NK-92 treated with Interleukin-12 subunit alpha and Interleukin-12 subunit beta, amount 100 ng/mL, for 24 hours (cell line): ENCODE results near the gene CCDC77.
"Not testable (repeated sequence)": the region's sequence is repeated elsewhere in the genome, so short reads cannot be mapped to it uniquely, and the experiment has no call there.

Source experiments
- DNase-seq: peaks from one replicate; lab custom pipeline; 2025; lab: John Stamatoyannopoulos, UW

The CCDC77 gene

DNA sequence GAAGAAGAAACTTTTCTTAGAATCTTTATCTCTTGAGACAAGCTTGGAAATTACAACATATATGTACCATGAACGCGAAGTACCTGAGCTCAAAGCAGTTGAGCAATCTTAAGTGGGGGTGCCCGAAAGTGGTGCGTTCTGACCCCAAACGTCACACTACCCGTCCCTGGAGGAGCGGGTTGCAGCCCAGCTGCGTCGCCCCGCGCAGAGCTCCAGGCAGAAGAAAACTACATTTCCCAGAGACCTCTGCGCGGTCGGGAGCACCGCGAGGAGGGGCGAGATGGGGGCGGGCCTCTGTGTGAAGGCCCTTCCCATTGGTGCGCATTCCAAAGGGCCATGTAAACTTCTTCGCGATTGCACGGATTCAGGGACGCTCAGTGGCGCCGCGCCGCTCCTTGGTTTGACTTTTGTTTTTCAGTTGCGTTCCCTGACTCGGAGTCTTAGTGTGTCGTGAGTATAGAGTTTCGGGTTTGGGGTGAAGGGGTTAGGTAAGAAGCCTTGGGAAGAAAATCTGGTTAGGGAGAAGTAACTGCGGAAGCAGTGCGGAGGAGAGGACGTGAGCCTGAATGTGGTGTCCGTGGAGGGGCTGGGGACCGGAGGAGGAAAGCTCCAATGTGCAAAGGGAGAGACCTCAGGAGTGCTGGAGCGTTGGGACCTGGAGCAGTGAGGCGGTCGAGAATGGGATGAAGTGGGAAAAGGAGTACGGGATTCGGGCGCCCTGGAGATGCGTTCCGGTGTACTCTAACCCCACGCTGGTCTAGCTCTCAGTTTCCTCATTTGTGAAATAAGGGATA is at the start of gene CCDC77:
CCDC77 (plus strand) TSS at position 410 of the 794 bp plus-strand sequence. CDS start 7,740 bp downstream, outside the sequence.
- DNase-seq: no peak

DNA sequence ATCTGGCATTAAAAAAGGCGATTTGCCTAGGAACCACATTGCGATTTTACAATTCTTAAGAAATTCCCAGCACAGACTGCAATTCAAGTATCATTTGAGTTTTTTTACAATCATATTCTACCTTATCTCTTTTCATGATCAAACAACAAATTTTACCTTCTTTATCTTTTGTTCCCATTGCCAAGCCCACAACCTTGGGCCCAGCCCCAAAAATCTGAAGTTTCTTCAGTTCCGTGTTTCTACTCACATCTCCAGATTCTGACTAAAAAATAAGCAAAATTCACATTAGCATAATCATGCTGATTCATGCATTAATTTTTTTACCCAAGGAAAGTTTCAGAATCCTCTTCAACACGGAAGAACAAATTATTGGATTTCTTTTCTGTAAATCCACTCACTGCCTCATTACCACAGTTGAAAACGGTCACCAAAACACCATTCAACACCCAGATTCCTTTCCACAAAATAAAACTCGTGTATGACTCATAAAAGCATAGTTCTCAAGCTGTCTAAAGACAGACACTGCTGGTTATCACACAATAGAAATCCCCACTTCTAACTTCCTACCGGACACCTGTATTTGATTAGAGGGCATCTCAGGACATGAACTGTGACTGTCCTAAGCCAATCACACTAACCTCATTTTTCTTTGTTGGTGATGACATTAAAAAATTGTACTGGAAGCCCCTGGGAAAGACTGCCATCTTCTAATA is 45.0 kb upstream of the CCDC77 start:
- no peak for DNase-seq

DNA sequence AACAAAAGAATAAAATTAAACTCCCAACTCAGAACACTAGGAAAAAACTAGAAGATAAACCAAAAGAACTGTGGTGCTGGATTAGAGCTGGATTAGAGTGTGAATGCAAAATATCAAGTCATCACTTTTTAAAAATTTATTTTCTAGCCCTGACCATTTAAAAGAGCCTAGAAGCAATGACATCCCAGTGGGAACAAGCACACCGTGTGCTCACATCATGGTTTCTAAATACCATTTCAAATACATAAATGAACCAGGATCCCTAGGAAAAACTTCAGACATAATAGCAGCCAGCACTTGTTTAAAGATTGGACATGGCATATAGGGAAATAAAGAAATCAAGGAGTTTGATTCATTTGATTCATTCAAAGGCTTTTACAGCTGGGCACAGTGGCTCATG is 42.4 kb upstream of the CCDC77 start:
- no peak for DNase-seq

DNA sequence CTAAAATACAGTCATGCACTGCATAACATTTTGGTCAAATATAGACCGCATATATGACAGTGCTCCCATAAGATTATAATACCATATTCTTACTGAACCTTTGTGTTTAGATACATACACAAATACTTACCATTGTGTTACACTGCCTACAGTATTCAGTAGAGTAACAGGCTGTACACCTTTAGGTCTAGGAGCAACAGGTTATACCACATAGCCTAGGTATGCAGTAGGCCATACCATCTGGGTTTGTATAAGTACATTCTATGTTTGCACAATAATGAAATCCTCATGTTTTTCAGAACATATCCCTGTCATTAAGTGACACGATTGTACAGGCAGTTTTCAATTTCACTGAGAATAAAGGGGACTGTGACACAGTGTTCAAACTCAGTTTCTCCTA is 34.6 kb upstream of the CCDC77 start:
- DNase-seq: no peak

DNA sequence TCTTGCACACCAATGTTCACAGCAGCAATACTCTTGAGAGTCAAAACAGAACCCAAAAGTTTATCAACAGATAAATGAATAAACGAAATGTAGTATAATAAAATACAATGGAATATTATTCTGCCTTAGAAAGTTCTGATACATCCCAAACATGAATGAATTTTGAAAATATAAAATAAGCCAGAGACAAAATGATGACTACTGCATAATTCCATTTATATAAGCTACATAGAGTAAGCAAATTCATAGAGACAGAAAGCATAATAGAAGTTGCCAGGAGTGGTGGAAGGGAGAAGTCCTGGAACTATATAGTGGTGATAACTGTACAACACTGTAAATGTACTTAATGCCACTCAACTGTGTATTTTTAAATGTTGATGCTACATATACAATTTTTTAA is 33.5 kb upstream of the CCDC77 start:
- no peak for DNase-seq

DNA sequence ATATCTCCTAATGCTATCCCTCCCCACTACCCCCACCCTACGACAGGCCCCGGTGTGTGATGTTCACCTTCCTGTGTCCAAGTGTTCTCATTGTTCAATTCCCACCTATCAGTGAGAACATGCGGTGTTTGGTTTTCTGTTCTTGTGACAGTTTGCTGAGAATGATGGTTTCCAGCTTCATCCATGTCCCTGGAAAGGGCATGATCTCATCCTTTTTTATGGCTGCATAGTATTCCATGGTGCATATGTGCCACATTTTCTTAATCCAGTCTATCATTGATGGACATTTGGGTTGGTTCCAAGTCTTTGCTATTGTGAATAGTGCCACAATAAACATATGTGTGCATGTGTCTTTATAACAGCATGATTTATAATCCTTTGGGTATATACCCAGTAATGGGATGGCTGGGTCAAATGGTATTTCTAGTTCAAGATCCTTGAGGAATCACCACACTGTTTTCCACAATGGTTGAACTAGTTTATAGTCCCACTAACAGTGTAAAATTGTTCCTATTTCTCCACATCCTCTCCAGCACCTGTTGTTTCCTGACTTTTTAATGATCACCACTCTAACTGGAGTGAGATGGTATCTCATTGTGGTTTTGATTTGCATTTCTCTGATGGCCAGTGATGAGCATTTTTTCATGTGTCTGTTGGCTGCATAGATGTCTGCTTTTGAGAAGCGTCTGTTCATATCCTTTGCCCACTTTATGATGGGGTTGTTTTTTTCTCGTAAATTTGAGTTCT is 30.5 kb upstream of the CCDC77 start:
- not testable (repeated sequence) for DNase-seq

DNA sequence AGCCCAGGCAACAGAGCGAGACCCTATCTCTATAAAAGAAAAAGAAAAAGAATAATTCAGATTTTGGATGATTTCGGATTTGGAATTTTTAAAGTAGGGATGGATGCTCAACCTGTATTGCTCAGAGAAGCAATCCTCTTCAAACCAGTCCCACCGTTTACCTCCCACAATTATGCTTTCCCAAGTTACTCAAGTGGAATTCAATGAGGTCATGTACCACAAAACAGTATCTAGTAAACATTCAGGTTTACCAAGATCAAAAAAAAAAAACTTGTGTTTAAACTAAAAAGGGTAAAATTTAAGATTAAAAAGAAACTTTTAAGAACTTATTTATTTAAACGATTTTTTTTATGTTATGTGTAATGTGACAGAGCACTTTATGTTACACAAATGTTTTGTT is 14.8 kb upstream of the CCDC77 start:
- no peak for DNase-seq

DNA sequence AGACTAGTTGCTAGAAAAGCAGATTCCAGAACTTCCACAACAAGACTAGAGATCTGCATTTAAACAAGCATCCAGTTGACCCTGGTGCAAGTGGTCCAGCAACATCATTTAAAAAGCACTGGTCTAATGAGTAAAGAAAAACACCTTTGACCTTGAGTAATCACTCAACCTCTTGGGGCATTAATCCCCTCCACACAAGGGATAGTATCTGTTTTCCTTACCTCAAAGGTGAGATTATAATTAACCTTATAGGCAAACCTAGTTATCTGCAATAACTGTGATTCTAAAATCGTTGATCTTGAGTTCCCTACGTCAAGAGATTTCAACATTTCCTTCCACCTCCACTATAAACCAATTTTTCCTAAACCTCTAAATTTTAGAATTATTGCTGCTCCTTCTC is 13.4 kb upstream of the CCDC77 start:
- no peak for DNase-seq

DNA sequence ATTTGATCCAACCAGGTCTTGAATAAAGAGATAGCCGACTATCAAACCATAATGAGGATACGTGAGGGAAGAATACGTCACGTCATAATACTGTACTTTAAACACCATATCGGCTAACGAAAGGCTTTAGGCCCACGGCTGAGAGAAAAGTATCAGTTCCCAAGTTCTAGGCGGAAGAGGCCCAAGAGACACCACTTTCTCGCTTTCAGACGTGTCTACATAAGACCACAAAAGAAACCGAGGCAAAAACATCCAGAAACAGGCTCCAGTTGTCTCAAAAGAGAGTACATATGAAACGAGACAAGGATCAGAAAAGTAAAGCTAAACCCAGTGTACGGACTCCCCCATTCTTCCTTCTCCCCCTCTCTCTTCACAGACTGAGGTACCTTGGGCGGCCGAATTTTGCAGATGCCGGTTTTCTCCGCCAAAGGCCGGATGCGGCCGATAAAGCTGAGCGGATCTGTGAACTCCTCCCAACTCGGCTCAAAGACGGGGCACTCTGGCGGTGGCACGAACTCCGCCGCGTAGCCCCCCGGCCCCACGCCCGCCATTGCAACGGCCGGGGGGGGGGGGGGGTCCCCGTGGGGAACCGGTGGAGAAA is 12.8 kb upstream of the CCDC77 start:
- no peak for DNase-seq

DNA sequence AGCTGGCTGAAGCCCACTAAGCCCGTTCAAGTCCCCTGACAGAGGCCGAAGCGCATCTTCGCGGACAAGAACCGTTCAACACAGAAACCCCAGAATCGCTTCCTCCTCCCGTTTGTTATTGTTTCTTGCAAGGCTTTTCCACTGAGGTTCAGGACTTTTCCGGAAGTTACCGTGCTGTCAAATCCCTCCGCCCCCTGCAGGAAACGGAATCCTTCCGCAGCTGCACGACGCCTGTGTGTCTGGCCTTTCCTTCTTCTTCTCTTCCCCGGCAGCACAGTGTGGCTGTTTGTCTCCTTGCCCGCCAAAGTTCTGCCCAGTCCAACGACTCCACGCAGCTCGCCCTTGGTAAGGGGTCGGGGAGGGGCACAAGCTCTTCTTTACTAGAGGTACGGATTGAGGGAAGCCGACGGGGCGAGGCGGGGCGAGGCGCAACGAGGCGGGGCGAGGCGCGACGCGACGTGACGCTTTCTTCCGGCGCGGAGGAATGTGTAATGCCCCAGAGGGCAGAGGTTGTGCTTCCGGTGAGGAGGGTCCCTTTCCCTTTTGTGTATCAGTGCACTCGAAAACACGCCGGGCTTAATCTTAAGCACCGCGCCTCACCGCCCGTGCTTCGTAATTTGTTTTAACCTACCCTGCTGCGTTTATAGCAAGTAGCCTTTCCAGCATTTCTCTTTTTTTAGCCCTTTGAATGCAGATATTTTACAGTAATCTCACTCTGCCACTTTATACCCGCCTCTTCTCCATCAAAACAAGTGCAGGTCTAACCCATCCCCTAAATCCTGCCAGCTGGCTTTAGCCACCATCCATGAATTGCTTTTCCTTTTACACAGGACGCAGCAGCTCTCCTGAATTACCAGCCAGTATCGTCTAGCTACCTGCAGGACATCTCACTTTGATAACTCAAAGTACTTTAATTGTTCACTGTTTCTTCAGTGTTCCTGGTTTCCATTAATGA is 12.0 kb upstream of the CCDC77 start, which contains the start of gene KDM5A:
KDM5A (minus strand) TSS at position 179 of the 955 bp plus-strand sequence. CDS start 229 bp downstream, outside the sequence.
- DNase-seq: no peak

DNA sequence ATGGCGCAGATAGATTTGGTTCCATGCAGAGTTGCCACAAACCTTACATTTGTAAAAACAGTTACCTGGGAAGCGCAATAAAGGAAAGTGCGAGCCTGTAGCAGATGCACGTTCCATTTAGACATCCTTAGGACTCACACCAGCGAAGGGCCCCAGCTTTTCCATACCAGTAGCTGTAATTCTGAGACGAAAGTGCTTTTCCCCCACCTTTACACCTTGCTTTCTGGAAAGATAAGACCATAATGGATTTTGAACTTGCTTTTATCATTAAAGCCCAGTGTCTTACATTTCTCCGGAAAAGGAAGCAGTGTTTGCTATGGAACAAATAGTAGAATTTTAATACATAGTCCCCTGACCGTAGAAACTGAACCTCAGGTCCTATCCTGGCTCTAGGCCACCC is 616 bp upstream of the CCDC77 start:
- no peak for DNase-seq

DNA sequence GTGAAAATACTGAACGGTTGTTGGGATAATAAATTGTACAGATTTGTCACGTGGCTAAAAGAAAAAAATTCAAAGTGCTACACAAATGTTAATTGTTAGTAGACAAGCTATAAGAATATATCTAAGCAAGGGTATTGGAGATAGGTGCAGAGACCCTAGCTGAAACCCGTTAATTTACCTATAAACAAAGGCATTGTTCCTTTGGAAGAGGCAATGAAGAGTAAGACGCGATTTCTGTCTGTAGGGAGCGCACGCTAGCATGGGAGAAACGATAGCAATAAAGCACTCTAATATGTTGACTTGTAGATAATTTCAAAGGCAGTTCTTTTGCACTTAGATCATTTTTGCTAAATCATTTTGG is 565 bp downstream of the CCDC77 start:
- no peak for DNase-seq

DNA sequence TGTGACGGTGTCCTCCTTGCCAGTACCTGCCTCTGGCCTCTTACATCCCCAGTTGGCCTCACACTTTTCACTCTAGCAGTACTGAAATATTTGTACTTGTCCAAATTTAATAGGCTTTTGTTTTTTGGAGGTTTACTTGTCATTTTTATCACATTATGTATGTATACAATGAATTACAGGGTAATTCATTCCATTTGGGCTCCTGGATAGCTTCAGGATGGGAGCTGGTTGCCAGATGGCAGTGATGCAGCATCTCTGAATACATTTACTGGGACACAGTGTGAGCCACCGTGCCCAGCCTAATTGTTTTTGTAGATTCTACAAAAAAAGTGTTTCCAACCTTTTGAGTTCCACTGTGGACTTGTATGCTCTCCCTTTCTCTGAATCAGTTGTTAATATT is 13.4 kb downstream of the CCDC77 start:
- DNase-seq: no peak

DNA sequence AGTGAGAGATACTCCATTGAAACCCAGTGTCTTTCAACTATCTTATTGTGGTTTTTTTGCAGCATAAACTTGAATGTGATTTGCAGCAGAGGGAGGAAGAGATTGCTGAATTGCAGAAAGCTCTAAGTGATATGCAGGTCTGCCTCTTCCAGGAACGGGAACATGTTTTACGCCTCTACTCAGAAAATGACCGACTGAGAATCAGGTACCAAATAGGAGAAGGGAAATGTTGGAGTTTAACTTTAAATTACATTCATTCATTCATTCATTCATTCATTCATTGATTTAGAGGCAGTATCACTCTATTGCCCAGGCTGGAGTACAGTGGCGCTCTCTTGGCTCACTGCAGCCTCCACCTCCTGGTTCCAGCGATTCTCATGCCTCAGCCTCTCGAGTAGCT is 17.0 kb downstream of the CCDC77 start:
- DNase-seq: no peak

DNA sequence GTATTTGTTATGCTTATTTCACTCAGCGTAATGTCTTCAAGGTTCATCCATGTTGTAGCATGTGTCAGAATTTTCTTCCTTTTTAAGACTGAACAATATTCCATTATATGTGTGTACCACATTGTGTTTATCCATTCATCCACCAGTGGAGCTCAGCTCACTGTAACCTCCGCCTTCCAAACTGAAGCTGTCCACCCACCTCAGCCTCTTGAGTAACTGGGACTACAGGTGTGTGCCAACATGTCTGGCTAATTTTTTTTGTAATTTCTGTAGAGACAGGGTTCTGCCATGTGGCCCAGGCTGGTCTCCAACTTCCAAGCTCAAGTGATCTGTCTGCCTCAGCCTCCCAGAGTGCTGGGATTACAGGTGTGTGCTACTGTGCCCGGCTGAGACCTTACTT is 21.1 kb downstream of the CCDC77 start:
- DNase-seq: no peak

DNA sequence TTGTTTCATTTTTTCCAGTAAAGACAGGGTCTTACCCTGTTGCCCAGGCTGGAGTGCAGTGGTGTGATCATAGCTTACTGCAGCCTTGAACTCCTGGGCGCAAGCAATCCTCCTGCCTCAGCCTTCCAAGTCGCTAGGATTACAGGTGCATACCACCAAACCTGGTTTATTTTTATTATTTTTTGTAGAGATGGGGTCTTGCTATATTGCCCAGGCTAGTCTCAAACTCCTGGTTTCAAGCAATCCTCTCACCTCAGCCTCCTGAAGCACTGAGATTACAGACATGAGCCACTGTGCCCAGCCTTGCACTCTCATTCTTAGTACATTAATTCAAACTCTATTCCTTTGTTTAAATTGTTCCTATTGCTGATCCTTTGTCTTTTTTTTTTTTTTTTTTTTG is 34.3 kb downstream of the CCDC77 start:
- DNase-seq: not testable (repeated sequence)

DNA sequence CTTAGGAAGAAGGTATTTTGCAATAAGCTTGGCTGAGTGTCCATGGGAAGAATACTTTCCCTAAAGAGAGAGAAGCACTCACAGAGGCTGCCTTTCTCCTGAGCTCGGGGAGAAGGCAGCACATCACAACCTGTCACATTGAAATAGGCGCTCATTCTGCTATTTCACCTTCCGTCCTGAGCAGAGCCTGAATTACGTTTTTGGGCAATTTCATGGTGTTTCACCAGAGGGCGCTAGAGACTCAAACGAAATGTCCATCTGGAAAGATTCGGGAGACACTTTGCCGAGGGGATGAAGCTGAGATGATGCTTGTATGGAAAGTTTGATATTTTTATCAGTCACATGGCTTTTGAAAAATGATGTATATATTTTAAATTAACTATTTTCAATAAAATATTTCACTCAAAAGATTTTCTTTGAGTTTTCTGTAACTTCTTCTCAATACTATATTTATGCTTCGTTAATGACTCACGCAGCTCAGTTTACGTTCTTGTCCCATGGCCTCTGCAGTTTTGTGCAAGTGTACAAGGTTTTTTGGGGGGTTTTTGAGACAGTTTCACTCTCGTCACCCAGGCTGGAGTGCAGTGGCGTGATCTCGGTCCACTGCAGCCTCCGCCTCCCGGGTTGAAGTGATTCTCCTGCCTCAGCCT is 40.9 kb downstream of the CCDC77 start:
- peak; percentile 15 for DNase-seq

DNA sequence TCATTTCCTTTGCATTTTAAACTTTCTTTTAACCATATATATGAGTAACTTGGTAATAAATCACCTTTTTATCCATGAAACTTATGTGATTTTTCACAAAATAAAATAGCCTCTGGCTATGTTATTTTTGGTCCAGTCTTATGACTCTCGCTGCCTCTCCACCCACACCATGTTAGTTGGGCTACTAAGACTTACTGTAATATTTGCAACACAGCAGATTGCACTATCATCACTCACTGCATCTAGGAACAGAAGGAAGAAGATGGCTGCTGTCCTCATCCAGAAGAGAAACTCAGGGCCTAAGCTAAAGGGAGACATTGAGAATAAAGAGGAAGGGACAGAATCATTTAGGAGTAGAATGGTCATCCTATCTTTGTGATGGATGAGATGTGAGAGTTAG is 45.7 kb downstream of the CCDC77 start:
- no peak for DNase-seq

DNA sequence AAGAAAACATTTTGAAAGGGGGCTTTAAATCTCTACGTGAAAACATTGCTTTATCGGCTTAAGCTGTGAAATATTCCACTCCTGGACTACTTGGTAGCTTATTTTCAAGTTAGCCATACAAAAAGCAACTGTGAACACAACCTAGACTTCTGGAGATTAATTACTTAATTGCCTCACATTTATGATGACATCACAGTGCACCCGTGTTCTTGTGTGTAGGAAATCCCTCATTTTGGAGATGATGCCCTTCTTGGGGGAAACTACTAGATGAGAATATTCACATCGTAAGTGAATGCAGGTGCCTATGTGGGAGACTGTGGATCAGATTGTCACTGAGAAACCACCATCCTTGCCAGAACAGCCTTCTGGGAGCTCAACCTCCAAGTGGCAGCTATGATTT is 47.8 kb downstream of the CCDC77 start:
- DNase-seq: no peak

DNA sequence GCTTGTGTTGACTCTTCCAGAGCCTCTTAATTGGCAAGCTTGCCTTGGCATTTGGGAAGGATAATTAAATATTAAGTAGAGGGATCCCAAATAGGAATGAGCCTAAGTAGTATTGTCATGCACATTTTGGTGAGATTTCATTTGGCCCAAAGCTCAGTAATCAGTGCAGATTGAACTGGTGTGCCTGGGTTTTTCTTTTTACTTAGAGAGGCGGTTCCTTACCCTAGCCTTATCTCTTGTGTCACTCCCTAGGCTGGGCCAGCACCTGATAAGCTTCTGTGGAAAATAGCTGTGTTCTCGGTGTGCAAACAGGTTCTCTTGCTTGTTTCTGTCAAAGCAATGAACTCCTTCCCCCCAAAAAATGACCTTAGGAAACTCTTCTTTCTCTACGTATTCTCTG is 49.0 kb downstream of the CCDC77 start:
- DNase-seq: no peak
